WTC11 (cell line): ENCODE results near the gene CAMSAP1.

Experiments used
- CREB1 ChIP-seq: sonication (generic); formaldehyde crosslinking; IDR thresholded peaks from 2 replicates; pipeline ENCODE4 v1.8.0; 2023; ENCODE audit warnings: mild to moderate bottlenecking, missing genetic modification reagents
- CTCF ChIP-seq: fragments of 200-600 bp; IDR thresholded peaks from 2 replicates; pipeline ENCODE4 v1.8.0; 2022; ENCODE audit warnings: antibody characterized with exemption
- E2F4 ChIP-seq: sonication (generic); formaldehyde crosslinking; IDR thresholded peaks from 2 replicates; pipeline ENCODE4 v1.8.1; 2022; ENCODE audit warnings: low read depth, mild to moderate bottlenecking, moderate library complexity, missing genetic modification reagents, borderline replicate concordance
- FOXK1 ChIP-seq: sonication (generic); formaldehyde crosslinking; IDR thresholded peaks from 2 replicates; pipeline ENCODE4 v1.8.0; 2022; ENCODE audit warnings: mild to moderate bottlenecking, moderate library complexity, missing genetic modification reagents
- IRF2 ChIP-seq: sonication (generic); formaldehyde crosslinking; IDR thresholded peaks from 2 replicates; pipeline ENCODE4 v1.8.0; 2022; ENCODE audit warnings: low read depth, missing genetic modification reagents, borderline replicate concordance
- MAX ChIP-seq: sonication (generic); formaldehyde crosslinking; IDR thresholded peaks from 2 replicates; pipeline ENCODE4 v1.8.0; 2022; ENCODE audit warnings: mild to moderate bottlenecking, missing genetic modification reagents
- SMAD3 ChIP-seq: sonication (generic); formaldehyde crosslinking; IDR thresholded peaks from 2 replicates; pipeline ENCODE4 v1.8.0; 2022; ENCODE audit warnings: missing genetic modification reagents, mild to moderate bottlenecking, borderline replicate concordance
- SOX15 ChIP-seq: fragments of 250-450 bp; sonication (Bioruptor Pico); IDR thresholded peaks from 2 replicates; pipeline ENCODE4 v1.9.0; 2021; ENCODE audit warnings: mild to moderate bottlenecking
- TCF7 ChIP-seq: sonication (generic); formaldehyde crosslinking; IDR thresholded peaks from 2 replicates; pipeline ENCODE4 v1.8.0; 2022; ENCODE audit warnings: mild to moderate bottlenecking, low read depth, missing genetic modification reagents, moderate library complexity
- USF2 ChIP-seq: sonication (generic); formaldehyde crosslinking; IDR thresholded peaks from 2 replicates; pipeline ENCODE4 v1.8.1; 2023; ENCODE audit warnings: mild to moderate bottlenecking, missing genetic modification reagents, moderate library complexity
- ZNF121 ChIP-seq: sonication (generic); formaldehyde crosslinking; IDR thresholded peaks from 2 replicates; pipeline ENCODE4 v1.8.0; 2023; ENCODE audit warnings: missing genetic modification reagents
- TF ChIP-seq, protein P1 (sequence below): fragments of 250-450 bp; sonication (Bioruptor Pico); IDR thresholded peaks from 2 replicates; pipeline ENCODE4 v1.9.0; 2021; ENCODE audit warnings: mild to moderate bottlenecking

DNA sequence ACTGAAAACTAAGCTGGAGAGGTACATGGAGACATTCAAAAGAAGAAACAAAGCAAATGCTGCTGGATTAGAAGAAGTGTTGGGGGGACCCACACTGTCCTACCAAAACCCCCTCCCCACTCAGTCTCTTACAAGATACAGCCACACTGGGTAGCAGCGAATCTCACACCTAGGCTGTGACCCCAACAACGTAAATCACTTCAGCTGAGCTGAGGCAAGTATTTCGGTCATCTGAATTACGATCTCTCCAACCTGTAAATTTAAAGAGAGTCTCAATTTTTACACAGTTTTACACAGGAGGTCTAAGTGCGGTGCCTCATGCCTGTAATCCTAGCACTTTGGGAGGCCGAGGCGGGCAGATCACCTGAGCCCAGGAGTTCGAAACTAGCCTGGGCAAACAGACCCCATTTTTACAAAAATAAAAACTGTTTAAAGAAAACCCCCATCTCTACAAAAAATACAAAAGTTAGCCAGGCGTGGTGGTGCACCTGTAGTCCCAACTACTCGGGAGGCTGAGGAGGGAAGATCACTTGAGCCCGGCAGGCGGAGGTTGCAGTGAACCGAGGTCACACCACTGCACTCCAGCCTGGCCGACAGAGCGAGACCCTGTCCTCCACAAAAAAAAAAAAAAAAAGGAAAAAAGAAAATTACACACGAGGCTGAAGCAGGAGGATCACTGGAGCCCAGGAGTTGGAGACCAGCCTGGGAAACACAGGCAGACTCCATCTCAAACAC, 3.4 kb downstream of the CAMSAP1 start:
- no peak for TF ChIP-seq CTCF
- TF ChIP-seq IRF2 = no peak
- TF ChIP-seq E2F4 (CRISPR knock-in tag) = no peak
- no peak for TF ChIP-seq ZNF121
- no peak for TF ChIP-seq CREB1
- TF ChIP-seq USF2 (CRISPR knock-in tag) = no peak
- TF ChIP-seq, protein P1, sequence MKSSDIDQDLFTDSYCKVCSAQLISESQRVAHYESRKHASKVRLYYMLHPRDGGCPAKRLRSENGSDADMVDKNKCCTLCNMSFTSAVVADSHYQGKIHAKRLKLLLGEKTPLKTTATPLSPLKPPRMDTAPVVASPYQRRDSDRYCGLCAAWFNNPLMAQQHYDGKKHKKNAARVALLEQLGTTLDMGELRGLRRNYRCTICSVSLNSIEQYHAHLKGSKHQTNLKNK (CRISPR knock-in tag) = no peak
- TF ChIP-seq MAX (CRISPR knock-in tag) = no peak
- no peak for TF ChIP-seq SMAD3 (CRISPR knock-in tag)
- TF ChIP-seq FOXK1 (CRISPR knock-in tag) = no peak
- no peak for TF ChIP-seq SOX15 (CRISPR knock-in tag)
- TF ChIP-seq TCF7 (CRISPR knock-in tag) = no peak
